Measurements from ENCODE around the gene ADGRG7. TPM values are rescaled to one million over a fixed set of nuclear protein-coding genes. Genes with fewer than 3 reads are reported as not detected.

Gene ADGRG7
- total RNA-seq, 2 donors from 2014 or later = not detected

- no peaks in the 10 kb centered on the region for H3K36me3 Mint-ChIP-seq
- H3K9me3 Mint-ChIP-seq = no peaks in the 10 kb centered on the region
Observed at GRCh38 chr3:100702082-100702979, 92.9 kb downstream of the ADGRG7 start.

GRCh38 chr3:100702980-100703345 is 93.6 kb downstream of the ADGRG7 start:
- no peak overlapping the region for H3K27ac Mint-ChIP-seq
- ATAC-seq = no peak
- no peak for DNase-seq (ENCODE audit: low spot score in 2 of 2)
- H3K36me3 Mint-ChIP-seq = no peaks in the 10 kb centered on the region
- peaks cover 0 to 1% of the 10 kb centered on the region in 2 donors for H3K9me3 Mint-ChIP-seq

More at GRCh38 chr3:100702082-100702979, 92.9 kb downstream of the ADGRG7 start:
- DNase-seq (ENCODE audit: low spot score in 2 of 2) (no peak), ATAC-seq (no peak)
- no peak overlapping the region for H3K27ac Mint-ChIP-seq

GRCh38 chr3:100703865-100704264 is 94.5 kb downstream of the ADGRG7 start:
- no peak overlapping the region for H3K27ac Mint-ChIP-seq
- ATAC-seq = no peak

DNA sequence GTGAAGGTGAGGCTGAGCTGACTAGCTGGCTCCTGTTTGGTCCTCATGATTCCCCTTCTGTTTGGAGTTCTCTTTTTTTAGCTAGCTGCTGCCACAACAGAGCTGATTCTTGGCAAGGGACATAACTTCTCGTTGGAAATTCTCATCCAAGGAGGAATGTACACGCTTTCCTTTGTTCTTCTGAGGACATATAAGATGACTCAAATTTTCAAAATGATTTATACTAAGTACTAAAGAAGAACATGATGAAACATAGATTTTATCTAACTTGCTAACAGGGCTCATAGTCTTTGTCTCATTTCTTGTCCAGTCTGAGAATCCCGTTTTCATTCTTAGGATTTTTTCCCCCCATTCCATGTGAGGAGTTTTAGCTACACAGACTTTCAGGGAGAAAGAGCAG is 97.0 kb downstream of the ADGRG7 start:
- ATAC-seq = no peak
- Mint-ChIP-seq H3K36me3 (peaks cover 18 to 22% of the 10 kb centered on the region in 2 donors), H3K27ac (no peak overlapping the region), H3K9me3 (peaks cover 10 to 12% of the 10 kb centered on the region in 2 donors)
- no peak for DNase-seq (ENCODE audit: low spot score in 2 of 2)

More at GRCh38 chr3:100703865-100704264, 94.5 kb downstream of the ADGRG7 start:
- Mint-ChIP-seq H3K9me3 (peaks cover 8 to 10% of the 10 kb centered on the region in 2 donors), H3K36me3 (peaks cover 6 to 7% of the 10 kb centered on the region in 2 donors)
- DNase-seq (ENCODE audit: low spot score in 2 of 2) = no peak

- ATAC-seq (no peak), DNase-seq (ENCODE audit: low spot score in 2 of 2) (no peak)
- H3K36me3 Mint-ChIP-seq = peaks cover 24 to 44% of the 10 kb centered on the region in 2 donors
- peak overlapping the region; percentile 89 to 97 for H3K27ac Mint-ChIP-seq
- H3K9me3 Mint-ChIP-seq = peaks cover 10 to 12% of the 10 kb centered on the region in 2 donors
Observed at GRCh38 chr3:100708644-100708988, 99.2 kb downstream of the ADGRG7 start.

DNA sequence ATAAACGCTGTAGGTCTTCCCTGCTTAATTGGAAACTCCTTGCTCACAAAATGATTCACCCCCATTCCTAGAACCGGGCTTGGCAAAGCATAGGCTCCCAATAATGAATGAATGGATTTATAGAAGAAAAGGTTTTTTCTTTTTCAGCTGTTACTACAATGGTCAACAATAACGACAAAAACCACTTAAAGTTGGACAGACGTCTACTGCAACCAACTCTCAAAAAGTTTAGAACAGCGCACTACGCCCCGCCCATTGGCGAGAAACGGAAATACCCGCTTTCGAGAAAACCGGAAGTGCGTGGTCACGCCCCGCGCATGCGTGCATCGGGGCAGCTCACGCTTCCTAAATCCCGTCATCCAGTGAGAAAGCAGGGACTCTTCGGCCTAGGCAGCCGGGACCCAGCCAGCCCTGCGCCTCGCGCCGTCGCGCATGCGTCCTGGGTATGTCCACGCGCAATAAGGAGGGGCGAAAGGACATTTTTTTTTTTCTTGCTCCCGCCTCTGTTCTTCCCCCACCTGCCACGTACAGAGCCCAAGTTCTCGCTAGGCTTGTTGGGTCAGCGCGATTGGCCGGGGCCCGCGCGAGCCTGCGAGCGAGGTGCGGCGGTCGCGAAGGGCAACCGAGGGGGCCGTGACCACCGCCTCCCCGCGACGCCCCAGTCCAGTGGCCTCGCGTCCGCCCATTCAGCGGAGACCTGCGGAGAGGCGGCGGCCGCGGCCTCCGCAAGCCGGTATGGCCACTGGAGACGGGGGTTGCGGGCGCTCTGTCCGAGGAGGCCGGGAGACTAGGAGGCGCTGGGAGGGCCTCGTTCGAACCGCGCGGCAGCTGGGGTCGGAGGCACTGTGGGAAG is 99.8 kb downstream of the ADGRG7 start, which contains the start of gene TFG:
TFG (plus strand) TSS at position 506 of the 853 bp plus-strand sequence. CDS start 4,192 bp downstream, outside the sequence.
- Mint-ChIP-seq H3K9me3 (peaks cover 10 to 12% of the 10 kb centered on the region in 2 donors), H3K36me3 (peaks cover 24 to 47% of the 10 kb centered on the region in 2 donors), H3K27ac (peak within 1 kb of the TSS; percentile 89 to 97)
- DNase-seq (ENCODE audit: low spot score in 2 of 2) (peak; percentile 97 to 99), ATAC-seq (peak; percentile 92 to 94)

DNA sequence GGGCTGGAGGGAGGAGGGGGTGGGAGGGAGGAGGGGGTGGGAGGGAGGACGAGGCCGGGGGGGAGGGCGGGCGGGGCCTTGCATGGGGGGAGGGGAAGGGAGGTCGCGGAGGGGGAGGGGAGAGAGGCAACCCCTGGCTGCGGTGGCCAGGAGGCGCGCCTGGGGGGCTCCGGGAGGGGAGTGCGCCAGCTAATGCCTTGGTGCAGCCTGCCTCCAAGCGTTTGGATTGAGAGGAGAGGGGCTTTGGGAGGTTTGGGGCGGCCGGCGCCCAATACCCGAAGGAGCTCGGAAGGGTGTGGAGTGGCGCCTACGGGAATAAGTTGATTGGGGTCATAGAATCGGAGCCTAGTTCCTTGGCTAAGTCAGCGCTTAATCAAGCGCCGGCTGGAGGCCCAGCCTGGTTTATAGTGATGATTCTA is 100.5 kb downstream of the ADGRG7 start:
- ATAC-seq = no peak
- Mint-ChIP-seq H3K27ac (peak overlapping the region; percentile 87 to 97), H3K36me3 (peaks cover 25 to 50% of the 10 kb centered on the region in 2 donors), H3K9me3 (peaks cover 10 to 12% of the 10 kb centered on the region in 2 donors)
- peak in 1 of 2 donors; percentile 20 for DNase-seq (ENCODE audit: low spot score in 2 of 2)

DNA sequence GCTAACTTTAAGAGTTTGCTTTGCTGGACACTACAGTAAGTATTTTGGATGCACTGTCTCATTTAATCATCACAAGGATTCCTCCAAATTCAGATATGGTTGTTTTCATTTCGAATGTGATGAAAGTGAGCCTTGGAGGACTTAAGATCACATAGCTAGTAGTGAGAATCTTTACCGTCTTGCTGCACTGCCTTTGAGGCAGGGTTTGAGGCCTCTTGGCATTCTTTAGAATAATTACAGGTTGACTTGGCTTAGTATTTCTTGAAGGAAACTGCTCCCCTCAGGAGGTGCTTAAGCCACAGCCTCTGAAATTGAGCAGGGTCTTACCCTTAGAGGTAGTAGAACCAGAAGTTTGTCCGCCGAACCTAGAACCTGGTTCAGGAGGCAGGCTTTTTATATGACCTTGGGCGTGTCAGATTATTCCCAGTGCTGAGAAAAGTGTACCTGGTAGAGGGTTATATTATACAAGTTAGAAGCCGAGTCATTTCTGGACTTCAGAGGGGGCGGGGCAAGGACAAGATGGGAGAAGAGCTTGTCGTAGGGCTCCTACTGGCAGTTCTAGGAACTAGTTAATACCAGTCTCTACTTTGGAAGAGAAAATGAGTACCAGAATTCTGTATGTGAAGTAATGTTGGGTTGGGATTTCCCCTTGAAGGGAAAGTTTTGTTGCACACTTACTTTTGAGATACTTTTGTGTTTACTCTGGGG is 101.0 kb downstream of the ADGRG7 start:
- peak; percentile 49 to 63 for ATAC-seq
- peak overlapping the region; percentile 87 to 97 for H3K27ac Mint-ChIP-seq
- H3K36me3 Mint-ChIP-seq = peaks cover 31 to 55% of the 10 kb centered on the region in 2 donors

GRCh38 chr3:100715176-100715575 is 105.8 kb downstream of the ADGRG7 start:
- H3K27ac Mint-ChIP-seq = no peak overlapping the region
- DNase-seq (ENCODE audit: low spot score in 2 of 2) = no peak

More for the DNA sequence above, 101.0 kb downstream of the ADGRG7 start:
- peak; percentile 61 to 76 for DNase-seq (ENCODE audit: low spot score in 2 of 2)
- peaks cover 10 to 12% of the 10 kb centered on the region in 2 donors for H3K9me3 Mint-ChIP-seq

GRCh38 chr3:100717063-100717462 is 107.7 kb downstream of the ADGRG7 start:
- no peak overlapping the region for H3K27ac Mint-ChIP-seq
- peaks cover 26 to 60% of the 10 kb centered on the region in 2 donors for H3K36me3 Mint-ChIP-seq
- no peak for DNase-seq (ENCODE audit: low spot score in 2 of 2)
- no peaks in the 10 kb centered on the region for H3K9me3 Mint-ChIP-seq
- no peak for ATAC-seq

More at GRCh38 chr3:100715176-100715575, 105.8 kb downstream of the ADGRG7 start:
- Mint-ChIP-seq H3K36me3 (peaks cover 35 to 70% of the 10 kb centered on the region in 2 donors), H3K9me3 (no peaks in the 10 kb centered on the region)
- peak in 1 of 2 donors; percentile 21 for ATAC-seq

DNA sequence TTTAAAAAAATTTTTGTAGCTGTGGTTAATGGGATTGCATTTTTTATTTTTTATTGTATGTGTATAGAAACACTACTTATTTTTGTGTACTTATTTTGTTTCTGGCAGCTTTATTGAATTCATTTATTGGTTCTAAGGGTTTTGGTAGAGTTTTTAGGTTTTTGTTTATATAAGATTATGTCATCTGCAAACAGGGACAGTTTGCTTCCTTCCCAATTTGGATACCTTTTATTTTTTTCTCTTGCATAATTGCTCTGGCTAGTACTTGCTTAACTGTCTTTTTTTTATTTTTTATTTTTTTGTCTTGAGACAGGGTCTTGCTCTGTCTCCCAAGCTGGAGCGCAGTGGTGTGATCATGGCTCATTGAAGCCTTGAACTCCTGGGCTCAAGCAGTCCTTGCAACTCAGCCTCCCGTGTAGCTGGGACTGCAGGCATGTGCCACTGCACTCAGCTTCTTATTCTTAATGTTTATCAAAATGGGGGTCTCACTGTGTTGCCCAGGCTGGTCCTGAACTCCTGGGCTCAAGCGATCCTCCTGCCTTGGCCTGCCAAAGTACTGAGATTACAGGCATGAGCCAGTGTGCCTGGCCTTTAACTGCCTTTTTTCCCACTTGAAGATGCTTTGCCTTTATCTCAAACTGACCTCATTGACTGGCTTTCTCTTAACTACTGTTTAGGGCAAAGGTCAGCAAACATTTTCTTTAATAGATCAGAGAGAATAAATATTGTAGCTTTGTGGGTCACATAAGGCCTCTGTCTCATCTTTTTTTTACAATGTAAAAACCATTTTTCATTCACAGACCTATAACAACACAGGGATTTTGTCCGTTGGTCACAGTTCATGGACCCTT is 108.5 kb downstream of the ADGRG7 start:
- no peak for DNase-seq (ENCODE audit: low spot score in 2 of 2)
- Mint-ChIP-seq H3K27ac (no peak overlapping the region), H3K36me3 (peaks cover 23 to 57% of the 10 kb centered on the region in 2 donors), H3K9me3 (no peaks in the 10 kb centered on the region)
- no peak for ATAC-seq

DNA sequence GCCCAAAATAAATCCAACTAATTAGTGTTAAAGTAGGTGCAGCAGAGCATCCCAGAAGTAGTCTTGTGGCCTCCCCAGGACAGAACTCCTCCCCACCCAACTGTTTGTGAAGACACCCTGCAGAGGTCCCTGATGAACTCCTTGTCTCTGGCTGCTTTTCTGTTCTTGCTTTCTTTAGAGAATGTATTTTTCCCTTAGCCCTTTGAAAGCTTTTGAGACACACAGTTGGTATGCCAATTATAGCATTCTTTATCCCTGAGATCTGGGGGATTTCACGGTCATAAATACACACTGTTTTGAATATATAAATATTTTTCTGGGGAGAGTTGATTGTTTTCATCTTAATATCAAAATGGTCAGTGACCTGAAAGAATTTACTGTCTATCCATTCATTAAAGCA is 109.7 kb downstream of the ADGRG7 start:
- Mint-ChIP-seq H3K27ac (no peak overlapping the region), H3K9me3 (no peaks in the 10 kb centered on the region), H3K36me3 (peaks cover 20 to 47% of the 10 kb centered on the region in 2 donors)
- DNase-seq (ENCODE audit: low spot score in 2 of 2) (no peak), ATAC-seq (no peak)

- DNase-seq (ENCODE audit: low spot score in 2 of 2) (no peak), ATAC-seq (no peak)
- H3K27ac Mint-ChIP-seq = no peak overlapping the region
- H3K9me3 Mint-ChIP-seq = no peaks in the 10 kb centered on the region
- H3K36me3 Mint-ChIP-seq = peaks cover 14 to 38% of the 10 kb centered on the region in 2 donors
Observed at GRCh38 chr3:100720426-100720825, 111.0 kb downstream of the ADGRG7 start.

- peak overlapping the region in 1 of 2 donors; percentile 79 for H3K27ac Mint-ChIP-seq
- peaks cover 0 to 19% of the 10 kb centered on the region in 2 donors for H3K36me3 Mint-ChIP-seq
- DNase-seq (ENCODE audit: low spot score in 2 of 2) (no peak), ATAC-seq (no peak)
- no peaks in the 10 kb centered on the region for H3K9me3 Mint-ChIP-seq
Observed at GRCh38 chr3:100725935-100726513, 116.6 kb downstream of the ADGRG7 start.

- ATAC-seq (no peak), DNase-seq (ENCODE audit: low spot score in 2 of 2) (no peak)
- peaks cover 0 to 15% of the 10 kb centered on the region in 2 donors for H3K36me3 Mint-ChIP-seq
- H3K9me3 Mint-ChIP-seq = no peaks in the 10 kb centered on the region
- peak overlapping the region in 1 of 2 donors; percentile 73 for H3K27ac Mint-ChIP-seq
Observed at GRCh38 chr3:100726706-100727105, 117.3 kb downstream of the ADGRG7 start.

Measured in activated naive CD4-positive, alpha-beta T cell treated with anti-CD3 and anti-CD28 coated beads, Interleukin-2, amount 50 U/mL, for 72 hours (primary cell).